ENCODE data around the gene TMEM145.

Gene TMEM145

GRCh38 chr19:42290523-42291434 lies 22.3 kb upstream of the TMEM145 start:
- H3K9ac ChIP-seq (ENCODE audit: low read length) = no peak overlapping the region
- no peaks in the 10 kb centered on the region for H3K9me2 ChIP-seq (replicated peaks; ENCODE audit: insufficient read depth, low read length)
- no peak for DNase-seq
- H3K4me3 ChIP-seq (ENCODE audit: low read length) = no peak overlapping the region
- no peak for TF ChIP-seq EZH2phosphoT487 (IDR thresholded peaks at IDR 0.05; ENCODE audit: low read length)
- TF ChIP-seq, protein P1, sequence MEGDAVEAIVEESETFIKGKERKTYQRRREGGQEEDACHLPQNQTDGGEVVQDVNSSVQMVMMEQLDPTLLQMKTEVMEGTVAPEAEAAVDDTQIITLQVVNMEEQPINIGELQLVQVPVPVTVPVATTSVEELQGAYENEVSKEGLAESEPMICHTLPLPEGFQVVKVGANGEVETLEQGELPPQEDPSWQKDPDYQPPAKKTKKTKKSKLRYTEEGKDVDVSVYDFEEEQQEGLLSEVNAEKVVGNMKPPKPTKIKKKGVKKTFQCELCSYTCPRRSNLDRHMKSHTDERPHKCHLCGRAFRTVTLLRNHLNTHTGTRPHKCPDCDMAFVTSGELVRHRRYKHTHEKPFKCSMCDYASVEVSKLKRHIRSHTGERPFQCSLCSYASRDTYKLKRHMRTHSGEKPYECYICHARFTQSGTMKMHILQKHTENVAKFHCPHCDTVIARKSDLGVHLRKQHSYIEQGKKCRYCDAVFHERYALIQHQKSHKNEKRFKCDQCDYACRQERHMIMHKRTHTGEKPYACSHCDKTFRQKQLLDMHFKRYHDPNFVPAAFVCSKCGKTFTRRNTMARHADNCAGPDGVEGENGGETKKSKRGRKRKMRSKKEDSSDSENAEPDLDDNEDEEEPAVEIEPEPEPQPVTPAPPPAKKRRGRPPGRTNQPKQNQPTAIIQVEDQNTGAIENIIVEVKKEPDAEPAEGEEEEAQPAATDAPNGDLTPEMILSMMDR (IDR thresholded peaks at IDR 0.05; ENCODE audit: low read length) = peak; percentile 49
- no peak overlapping the region for H3K27ac ChIP-seq (ENCODE audit: low read length)
- H2AFZ ChIP-seq (ENCODE audit: low read length) = no peak overlapping the region
- no peaks in the 10 kb centered on the region for H3F3A ChIP-seq (ENCODE audit: insufficient read depth, low read length)
- no peaks in the 10 kb centered on the region for H3K36me3 ChIP-seq (replicated peaks; ENCODE audit: insufficient read depth, low read length)
- 0 out of 2 replicates have a peak, but pooled peaks cover 6% of the 10 kb centered on the region for H3K79me2 ChIP-seq (ENCODE audit: low read length)
- H4K20me1 ChIP-seq (ENCODE audit: insufficient read depth, low read length) = no peaks in the 10 kb centered on the region
- H3K4me1 ChIP-seq (ENCODE audit: low read length) = no peaks in the 10 kb centered on the region
- H3K9me3 ChIP-seq (replicated peaks; ENCODE audit: insufficient read depth, low read length) = no peaks in the 10 kb centered on the region
- no peaks in the 10 kb centered on the region for H3K27me3 ChIP-seq (replicated peaks; ENCODE audit: insufficient read depth, low read length)
- no peak overlapping the region for H3K4me2 ChIP-seq (ENCODE audit: low read depth, low read length)

DNA sequence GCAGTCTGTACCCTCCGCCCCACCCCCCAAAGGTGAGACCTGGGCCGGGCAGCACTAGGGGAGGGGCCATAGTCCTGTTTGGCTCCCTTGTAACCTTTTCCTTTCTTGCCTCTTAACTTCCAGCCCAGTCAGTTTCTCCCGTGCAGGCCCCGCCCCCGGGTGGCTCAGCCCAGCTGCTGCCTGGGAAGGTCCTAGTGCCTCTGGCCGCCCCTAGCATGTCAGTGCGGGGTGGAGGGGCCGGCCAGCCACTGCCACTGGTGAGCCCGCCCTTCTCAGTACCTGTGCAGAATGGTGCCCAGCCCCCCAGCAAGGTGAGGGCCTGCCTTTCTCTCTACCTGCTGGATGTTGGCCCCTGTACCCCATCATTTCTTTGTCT lies 21.7 kb upstream of the TMEM145 start:
- Histone ChIP-seq H3K4me3 (ENCODE audit: low read length) (no peak overlapping the region), H3F3A (ENCODE audit: insufficient read depth, low read length) (no peaks in the 10 kb centered on the region), H3K27me3 (replicated peaks; ENCODE audit: insufficient read depth, low read length) (no peaks in the 10 kb centered on the region), H3K4me1 (ENCODE audit: low read length) (no peaks in the 10 kb centered on the region), H3K79me2 (ENCODE audit: low read length) (no peaks in the 10 kb centered on the region), H3K27ac (ENCODE audit: low read length) (no peak overlapping the region), H3K36me3 (replicated peaks; ENCODE audit: insufficient read depth, low read length) (no peaks in the 10 kb centered on the region), H3K9me3 (replicated peaks; ENCODE audit: insufficient read depth, low read length) (no peaks in the 10 kb centered on the region), H2AFZ (ENCODE audit: low read length) (no peak overlapping the region), H3K9me2 (replicated peaks; ENCODE audit: insufficient read depth, low read length) (no peaks in the 10 kb centered on the region), H3K9ac (ENCODE audit: low read length) (no peak overlapping the region), H4K20me1 (ENCODE audit: insufficient read depth, low read length) (no peaks in the 10 kb centered on the region), H3K4me2 (ENCODE audit: low read depth, low read length) (no peak overlapping the region)
- DNase-seq = no peak
- no peak for TF ChIP-seq EZH2 (optimal IDR thresholded peaks at IDR 0.05; ENCODE audit: low read depth, low read length)
- TF ChIP-seq, protein P1 (IDR thresholded peaks at IDR 0.05; ENCODE audit: low read length) = no peak
- no peak for TF ChIP-seq EZH2phosphoT487 (IDR thresholded peaks at IDR 0.05; ENCODE audit: low read length)

DNA sequence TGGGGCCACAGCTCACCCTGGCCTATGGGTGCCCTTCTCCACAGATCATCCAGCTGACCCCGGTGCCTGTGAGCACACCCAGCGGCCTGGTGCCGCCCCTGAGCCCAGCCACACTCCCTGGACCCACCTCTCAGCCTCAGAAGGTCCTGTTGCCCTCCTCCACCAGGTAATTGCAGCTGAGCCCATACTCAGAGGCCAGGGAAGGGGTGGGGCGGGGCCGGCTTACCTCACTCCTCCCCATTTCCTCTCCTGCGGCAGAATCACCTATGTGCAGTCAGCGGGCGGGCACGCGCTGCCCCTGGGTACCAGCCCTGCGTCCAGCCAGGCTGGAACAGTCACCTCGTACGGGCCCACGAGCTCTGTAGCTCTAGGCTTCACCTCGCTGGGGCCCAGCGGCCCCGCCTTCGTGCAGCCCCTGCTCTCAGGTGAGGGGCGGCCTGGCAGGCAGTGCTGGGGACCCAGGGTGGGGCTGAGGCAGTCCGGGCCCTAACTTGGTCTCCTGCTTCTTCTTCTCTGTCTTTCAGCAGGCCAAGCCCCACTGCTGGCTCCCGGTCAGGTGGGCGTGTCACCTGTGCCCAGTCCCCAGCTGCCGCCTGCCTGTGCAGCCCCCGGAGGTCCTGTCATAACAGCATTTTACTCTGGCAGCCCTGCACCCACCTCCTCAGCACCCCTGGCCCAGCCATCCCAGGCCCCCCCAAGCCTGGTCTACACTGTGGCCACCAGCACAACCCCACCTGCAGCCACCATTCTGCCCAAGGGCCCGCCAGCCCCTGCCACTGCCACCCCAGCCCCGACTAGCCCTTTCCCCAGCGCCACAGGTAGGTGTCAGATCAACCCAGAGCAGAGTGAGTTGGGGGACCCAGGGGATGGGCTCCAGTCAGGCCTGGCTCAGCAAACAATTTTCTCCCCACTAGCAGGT lies 20.8 kb upstream of the TMEM145 start:
- Histone ChIP-seq H3K27me3 (replicated peaks; ENCODE audit: insufficient read depth, low read length) (no peaks in the 10 kb centered on the region), H3K79me2 (ENCODE audit: low read length) (no peaks in the 10 kb centered on the region), H3K4me2 (ENCODE audit: low read depth, low read length) (no peak overlapping the region), H3K9me2 (replicated peaks; ENCODE audit: insufficient read depth, low read length) (no peaks in the 10 kb centered on the region), H3K9ac (ENCODE audit: low read length) (no peak overlapping the region), H3F3A (ENCODE audit: insufficient read depth, low read length) (no peaks in the 10 kb centered on the region), H3K4me3 (ENCODE audit: low read length) (no peak overlapping the region), H3K4me1 (ENCODE audit: low read length) (no peaks in the 10 kb centered on the region), H4K20me1 (ENCODE audit: insufficient read depth, low read length) (no peaks in the 10 kb centered on the region), H3K36me3 (replicated peaks; ENCODE audit: insufficient read depth, low read length) (no peaks in the 10 kb centered on the region), H3K9me3 (replicated peaks; ENCODE audit: insufficient read depth, low read length) (no peaks in the 10 kb centered on the region), H2AFZ (ENCODE audit: low read length) (no peak overlapping the region), H3K27ac (ENCODE audit: low read length) (no peak overlapping the region)
- TF ChIP-seq EZH2 (optimal IDR thresholded peaks at IDR 0.05; ENCODE audit: low read depth, low read length) (no peak), EZH2phosphoT487 (IDR thresholded peaks at IDR 0.05; ENCODE audit: low read length) (no peak)
- TF ChIP-seq, protein P1 (IDR thresholded peaks at IDR 0.05; ENCODE audit: low read length) = no peak
- DNase-seq = no peak

Data from MM.1S (cell line).